ENCODE measurements around the gene PLEKHM3. TPM values are rescaled to one million over a fixed set of nuclear protein-coding genes. Genes with fewer than 3 reads are reported as not detected.

The PLEKHM3 gene
- total RNA-seq, 1 donor from 2014 or later = 10.4 TPM

DNA sequence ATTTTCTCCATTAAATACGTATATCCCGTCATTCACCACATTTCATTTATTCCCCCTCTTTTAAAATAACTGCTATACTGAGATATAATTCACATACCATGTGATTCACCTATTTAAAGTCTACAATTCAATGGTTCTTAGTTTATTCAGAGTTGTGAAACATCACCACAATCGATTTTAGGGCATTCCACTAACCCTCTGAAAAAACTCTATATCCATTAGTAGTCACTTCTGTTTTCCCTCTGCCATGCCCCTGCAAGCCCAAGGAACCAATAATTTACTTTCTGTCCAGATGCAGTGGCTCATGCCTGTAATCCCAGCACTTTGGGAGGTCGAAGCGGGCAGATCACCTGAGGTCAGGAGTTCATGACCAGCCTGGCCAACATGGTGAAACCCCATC is 160.1 kb downstream of the PLEKHM3 start:
- H3K4me1 Mint-ChIP-seq (ENCODE audit: unreplicated experiment) = peaks cover 13% of the 10 kb centered on the region

DNA sequence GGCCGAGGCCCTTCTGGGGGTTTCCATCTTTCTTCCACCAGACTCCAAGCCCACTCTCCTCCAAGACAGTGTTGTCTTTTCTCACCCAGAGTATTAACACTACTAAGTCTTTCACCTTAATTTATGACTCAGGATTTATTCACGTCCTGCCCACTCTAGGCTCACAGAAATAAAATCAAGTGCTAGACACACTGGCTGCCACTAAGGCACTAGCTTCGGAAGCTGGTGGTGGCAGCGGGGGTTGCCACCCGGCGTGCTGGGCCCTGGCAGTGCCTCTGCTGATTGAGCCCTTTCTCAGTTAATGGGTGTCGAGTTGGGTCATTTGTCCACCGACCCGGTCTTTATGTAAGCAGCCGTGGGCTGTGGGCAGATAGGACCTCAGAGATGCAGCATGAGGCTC is 162.0 kb downstream of the PLEKHM3 start:
- Mint-ChIP-seq H3K27ac (ENCODE audit: unreplicated experiment) (no peak overlapping the region), H3K4me3 (ENCODE audit: unreplicated experiment) (no peak overlapping the region), H3K27me3 (ENCODE audit: unreplicated experiment) (peaks cover 6% of the 10 kb centered on the region), H3K36me3 (ENCODE audit: low read depth, unreplicated experiment) (no peaks in the 10 kb centered on the region), H3K4me1 (ENCODE audit: unreplicated experiment) (peaks cover 17% of the 10 kb centered on the region), H3K9me3 (ENCODE audit: unreplicated experiment) (no peaks in the 10 kb centered on the region)
- DNase-seq (ENCODE audit: low spot score) = no peak
- TF ChIP-seq CTCF (IDR thresholded peaks at IDR 0.05; ENCODE audit: unreplicated experiment) = no peak

More for the DNA sequence above, 160.1 kb downstream of the PLEKHM3 start:
- Mint-ChIP-seq H3K27ac (ENCODE audit: unreplicated experiment) (no peak overlapping the region), H3K9me3 (ENCODE audit: unreplicated experiment) (no peaks in the 10 kb centered on the region), H3K27me3 (ENCODE audit: unreplicated experiment) (peaks cover 2% of the 10 kb centered on the region), H3K36me3 (ENCODE audit: low read depth, unreplicated experiment) (no peaks in the 10 kb centered on the region), H3K4me3 (ENCODE audit: unreplicated experiment) (no peak overlapping the region)
- no peak for TF ChIP-seq CTCF (IDR thresholded peaks at IDR 0.05; ENCODE audit: unreplicated experiment)
- DNase-seq (ENCODE audit: low spot score) = no peak

DNA sequence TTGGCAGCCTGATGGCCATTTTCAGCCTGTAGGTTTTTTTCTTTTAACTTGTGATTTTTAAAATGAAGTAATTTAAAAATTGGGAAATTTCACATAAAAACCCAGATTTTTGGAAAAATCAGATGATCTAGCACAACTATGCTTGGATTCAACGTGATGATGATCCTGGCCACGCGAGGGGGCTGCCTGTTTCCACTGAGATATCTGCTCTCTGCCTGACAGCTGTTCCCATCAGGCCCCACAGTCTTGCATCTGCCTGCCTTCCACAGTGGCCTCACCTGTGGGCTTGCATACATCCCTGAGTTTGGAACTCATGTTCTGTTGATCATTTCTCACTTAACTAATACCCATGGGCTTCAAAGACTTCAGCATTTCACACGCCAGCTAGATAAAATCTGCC is 163.5 kb downstream of the PLEKHM3 start:
- Mint-ChIP-seq H3K27me3 (ENCODE audit: unreplicated experiment) (peaks cover 6% of the 10 kb centered on the region), H3K27ac (ENCODE audit: unreplicated experiment) (no peak overlapping the region), H3K4me1 (ENCODE audit: unreplicated experiment) (peaks cover 17% of the 10 kb centered on the region), H3K36me3 (ENCODE audit: low read depth, unreplicated experiment) (no peaks in the 10 kb centered on the region), H3K4me3 (ENCODE audit: unreplicated experiment) (no peak overlapping the region), H3K9me3 (ENCODE audit: unreplicated experiment) (no peaks in the 10 kb centered on the region)
- DNase-seq (ENCODE audit: low spot score) = no peak
- TF ChIP-seq CTCF (IDR thresholded peaks at IDR 0.05; ENCODE audit: unreplicated experiment) = no peak

- H3K36me3 Mint-ChIP-seq (ENCODE audit: low read depth, unreplicated experiment) = no peaks in the 10 kb centered on the region
- no peaks in the 10 kb centered on the region for H3K9me3 Mint-ChIP-seq (ENCODE audit: unreplicated experiment)
- H3K27ac Mint-ChIP-seq (ENCODE audit: unreplicated experiment) = peak overlapping the region; percentile 84
- DNase-seq (ENCODE audit: low spot score) = no peak
- no peak overlapping the region for H3K4me3 Mint-ChIP-seq (ENCODE audit: unreplicated experiment)
- no peak for TF ChIP-seq CTCF (IDR thresholded peaks at IDR 0.05; ENCODE audit: unreplicated experiment)
- peaks cover 6% of the 10 kb centered on the region for H3K27me3 Mint-ChIP-seq (ENCODE audit: unreplicated experiment)
- peaks cover 17% of the 10 kb centered on the region for H3K4me1 Mint-ChIP-seq (ENCODE audit: unreplicated experiment)
Measured at GRCh38 chr2:207860685-207861084, 164.6 kb downstream of the PLEKHM3 start.

DNA sequence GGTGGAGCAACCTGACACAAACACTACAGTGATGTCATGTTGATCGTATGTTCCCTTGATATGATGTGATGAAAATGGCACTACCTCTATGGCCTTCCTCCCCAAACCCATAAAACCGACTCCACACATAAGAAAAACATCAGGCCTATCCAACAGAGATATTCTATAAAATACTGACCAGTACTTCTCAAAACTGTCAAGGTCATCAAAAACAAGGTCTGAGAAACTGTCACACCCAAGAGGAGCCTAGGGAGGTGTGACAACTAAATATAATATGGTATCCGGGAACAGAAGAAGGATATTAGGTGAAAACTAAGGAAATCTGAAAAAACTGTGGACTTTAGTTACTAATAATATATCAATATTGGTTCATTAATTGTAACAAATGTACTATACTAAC is 169.7 kb downstream of the PLEKHM3 start:
- DNase-seq (ENCODE audit: low spot score) = no peak
- H3K36me3 Mint-ChIP-seq (ENCODE audit: low read depth, unreplicated experiment) = no peaks in the 10 kb centered on the region
- TF ChIP-seq CTCF (IDR thresholded peaks at IDR 0.05; ENCODE audit: unreplicated experiment) = no peak
- peaks cover 18% of the 10 kb centered on the region for H3K4me1 Mint-ChIP-seq (ENCODE audit: unreplicated experiment)
- H3K27me3 Mint-ChIP-seq (ENCODE audit: unreplicated experiment) = peaks cover 6% of the 10 kb centered on the region
- H3K9me3 Mint-ChIP-seq (ENCODE audit: unreplicated experiment) = no peaks in the 10 kb centered on the region
- H3K27ac Mint-ChIP-seq (ENCODE audit: unreplicated experiment) = peak overlapping the region; percentile 58
- H3K4me3 Mint-ChIP-seq (ENCODE audit: unreplicated experiment) = no peak overlapping the region
